ENCODE data around the gene DYNC1I1. TPM values are rescaled to one million over a fixed set of nuclear protein-coding genes. Genes with fewer than 3 reads are reported as not detected.

Gene DYNC1I1
- total and polyA plus RNA-seq, 2 of the 4 experiments (the other 2 are of a cell fraction), result under 0.01 to 0.15 TPM

- Histone ChIP-seq H4K20me1 (ENCODE audit: insufficient read depth, low read length) (no peaks in the 10 kb centered on the region), H2BK5ac (ENCODE audit: low read depth, low read length, poor library complexity, severe bottlenecking) (no peak overlapping the region), H3K4me3 (ENCODE audit: insufficient read depth, low read depth, low read length) (no peak overlapping the region), H2AK5ac (ENCODE audit: low read depth, low read length) (no peak overlapping the region), H2BK120ac (ENCODE audit: low read depth, low read length) (no peak overlapping the region), H2BK20ac (ENCODE audit: low read depth, low read length) (no peak overlapping the region), H3K9me1 (ENCODE audit: insufficient read depth, low read length) (no peaks in the 10 kb centered on the region), H3K9ac (ENCODE audit: low read depth, low read length) (no peak overlapping the region), H3K4ac (ENCODE audit: low read depth, low read length) (no peak overlapping the region), H3K18ac (ENCODE audit: low read depth, low read length) (no peak overlapping the region), H3K23ac (ENCODE audit: low read depth, low read length) (no peak overlapping the region), H2BK15ac (ENCODE audit: low read depth, low read length) (no peak overlapping the region), H3K4me2 (ENCODE audit: low read depth, low read length) (no peak overlapping the region), H2AFZ (replicated peaks; ENCODE audit: low read length, poor library complexity) (no peak overlapping the region), H3K9me3 (ENCODE audit: control insufficient read depth, insufficient read depth, low read length) (no peaks in the 10 kb centered on the region), H3K4me1 (ENCODE audit: control insufficient read depth, insufficient read depth, low read length) (no peaks in the 10 kb centered on the region), H3K56ac (ENCODE audit: extremely low read depth, insufficient read depth, low read length) (no peak overlapping the region), H3K14ac (replicated peaks; ENCODE audit: low read depth, low read length) (no peak overlapping the region), H3K27me3 (ENCODE audit: control insufficient read depth, insufficient read depth, low read length) (no peaks in the 10 kb centered on the region), H2AK9ac (replicated peaks; ENCODE audit: low read depth, low read length, poor library complexity) (no peak overlapping the region), H4K5ac (ENCODE audit: low read depth, low read length) (no peak overlapping the region), H3K36me3 (ENCODE audit: control insufficient read depth, insufficient read depth, low read length) (no peaks in the 10 kb centered on the region), H3K79me1 (ENCODE audit: low read depth in 1 of 2, low read length in 2 of 2) (no peaks in the 10 kb centered on the region), H3K27ac (ENCODE audit: insufficient read depth, low read length) (no peak overlapping the region), H4K91ac (ENCODE audit: insufficient read depth, low read depth, low read length) (no peak overlapping the region), H4K8ac (ENCODE audit: low read depth in 2 of 2, low read length in 2 of 2) (no peak overlapping the region)
- no CpG with 5 or more reads among the region's 3 CpGs for WGBS, 2 experiments (ENCODE audit: extremely low coverage in 2 of 2, insufficient read length in 1 of 2)
- dilution Hi-C loops (cut with HindIII; ENCODE audit: low sequenced_read_pairs, unreplicated experiment) (no loop called here), intact Hi-C loops (cut with micrococcal nuclease) (no loop called here), in situ Hi-C loops (cut with MboI; ENCODE audit: low sequenced_read_pairs) (no loop called here)
- POLR2A ChIA-PET (ENCODE audit: unreplicated experiment), result interaction anchor here (0.7 kb wide), 1 partner anchor 15 kb away, joined by 3 read pairs; no protein-coding TSS in a partner anchor
- TF ChIP-seq FOS (IDR thresholded peaks at IDR 0.05; ENCODE audit: low read depth, low read length), result no peak
- TF ChIP-seq USF2 (IDR thresholded peaks at IDR 0.05; ENCODE audit: low read depth, low read length), result no peak
- no peak for TF ChIP-seq RFX5 (IDR thresholded peaks at IDR 0.05; ENCODE audit: low read depth, low read length)
- no peak for TF ChIP-seq ELK1 (IDR thresholded peaks at IDR 0.05; ENCODE audit: borderline replicate concordance, low read depth, low read length)
- no peak for TF ChIP-seq POLR2A (IDR thresholded peaks at IDR 0.05; ENCODE audit: low read depth, low read length)
- TF ChIP-seq MXI1 (IDR thresholded peaks at IDR 0.05; ENCODE audit: borderline replicate concordance, low read depth, low read length), result no peak
- TF ChIP-seq NFE2L2 (IDR thresholded peaks at IDR 0.05; ENCODE audit: low read depth, low read length), result no peak
- BruUV-seq (replicated peaks), result no TSS peak
- no peak for DNase-seq
- CTCF ChIA-PET, result interaction anchor here (0.5 kb wide), 1 partner anchor 125 kb away, joined by 3 read pairs; no protein-coding TSS in a partner anchor
- no peak for ATAC-seq (ENCODE audit: low read depth)
These were observed 42.4 kb downstream of the DYNC1I1 start for GRCh38 chr7:95814721-95815120.
